ENCODE data around the gene PRICKLE4. TPM values are rescaled to one million over a fixed set of nuclear protein-coding genes. Genes with fewer than 3 reads are reported as not detected.

Gene PRICKLE4
- total RNA-seq, 1 experiment from 2014 or later: 1.6 TPM

GRCh38 chr6:41836660-41837052 lies 56.1 kb downstream of the PRICKLE4 start:
- in situ Hi-C loops (cut with HindIII; ENCODE audit: low pct_unique_long_range_greater_than_20kb, low sequenced_read_pairs): no loop called here
- intact Hi-C loops (cut with micrococcal nuclease; ENCODE audit: unreplicated experiment): no loop called here
- no TSS peak for BruUV-seq (replicated peaks)
- Histone ChIP-seq H3K9me3 (ENCODE audit: control insufficient read depth, insufficient read depth, low read depth, low read length) (no peaks in the 10 kb centered on the region), H3K36me3 (ENCODE audit: control insufficient read depth, insufficient read depth, low read length) (no peaks in the 10 kb centered on the region), H3K4me1 (ENCODE audit: control insufficient read depth, insufficient read depth, low read length) (no peaks in the 10 kb centered on the region), H3K4me3 (ENCODE audit: low read depth in 2 of 2, low read length in 2 of 2) (no peak overlapping the region), H3K27ac (ENCODE audit: low read length) (no peak overlapping the region), H3K27me3 (ENCODE audit: control insufficient read depth, insufficient read depth, low read length) (no peaks in the 10 kb centered on the region)
- DNase-seq (ENCODE audit: low read depth, low spot score) (no peak), ATAC-seq (no peak)
- CTCF ChIA-PET: no interaction called here
- TF ChIP-seq REST (IDR thresholded peaks at IDR 0.05; ENCODE audit: insufficient read depth in 1 of 2, low read depth in 2 of 2, low read length in 1 of 2) (no peak), POLR2AphosphoS5 (IDR thresholded peaks at IDR 0.05; ENCODE audit: low read depth, low read length) (no peak), SIN3A (IDR thresholded peaks at IDR 0.05; ENCODE audit: borderline replicate concordance, insufficient read depth, low read depth, low read length) (no peak)
- TF ChIP-seq, protein P1, sequence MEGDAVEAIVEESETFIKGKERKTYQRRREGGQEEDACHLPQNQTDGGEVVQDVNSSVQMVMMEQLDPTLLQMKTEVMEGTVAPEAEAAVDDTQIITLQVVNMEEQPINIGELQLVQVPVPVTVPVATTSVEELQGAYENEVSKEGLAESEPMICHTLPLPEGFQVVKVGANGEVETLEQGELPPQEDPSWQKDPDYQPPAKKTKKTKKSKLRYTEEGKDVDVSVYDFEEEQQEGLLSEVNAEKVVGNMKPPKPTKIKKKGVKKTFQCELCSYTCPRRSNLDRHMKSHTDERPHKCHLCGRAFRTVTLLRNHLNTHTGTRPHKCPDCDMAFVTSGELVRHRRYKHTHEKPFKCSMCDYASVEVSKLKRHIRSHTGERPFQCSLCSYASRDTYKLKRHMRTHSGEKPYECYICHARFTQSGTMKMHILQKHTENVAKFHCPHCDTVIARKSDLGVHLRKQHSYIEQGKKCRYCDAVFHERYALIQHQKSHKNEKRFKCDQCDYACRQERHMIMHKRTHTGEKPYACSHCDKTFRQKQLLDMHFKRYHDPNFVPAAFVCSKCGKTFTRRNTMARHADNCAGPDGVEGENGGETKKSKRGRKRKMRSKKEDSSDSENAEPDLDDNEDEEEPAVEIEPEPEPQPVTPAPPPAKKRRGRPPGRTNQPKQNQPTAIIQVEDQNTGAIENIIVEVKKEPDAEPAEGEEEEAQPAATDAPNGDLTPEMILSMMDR (IDR thresholded peaks at IDR 0.05): no peak
- POLR2A ChIA-PET: no interaction called here

Other genes starting within 250 kb of the PRICKLE4 start
- 30.4 TPM for gene FOXP4, start 234.4 kb upstream of the PRICKLE4 start, total RNA-seq (2021; ENCODE audit: unreplicated experiment)
- 0.54 TPM for gene MDFI, start 142.3 kb upstream of the PRICKLE4 start, total RNA-seq (2021; ENCODE audit: unreplicated experiment)
- gene TFEB, start 45.2 kb upstream of the PRICKLE4 start, total RNA-seq (2021; ENCODE audit: unreplicated experiment): 13.3 TPM
- gene PGC, start 33.4 kb upstream of the PRICKLE4 start, total RNA-seq (2021; ENCODE audit: unreplicated experiment): 0.18 TPM
- 3.0 TPM for gene FRS3, start 882 bp upstream of the PRICKLE4 start, total RNA-seq (2021; ENCODE audit: unreplicated experiment)
- gene TOMM6, start 6.9 kb downstream of the PRICKLE4 start, total RNA-seq (2021; ENCODE audit: unreplicated experiment): 234 TPM
- gene USP49, start 114.6 kb downstream of the PRICKLE4 start, total RNA-seq (2021; ENCODE audit: unreplicated experiment): 5.4 TPM
- 24.5 TPM for gene MED20, start 140.4 kb downstream of the PRICKLE4 start, total RNA-seq (2021; ENCODE audit: unreplicated experiment)
- gene BYSL, start 140.7 kb downstream of the PRICKLE4 start, total RNA-seq (2021; ENCODE audit: unreplicated experiment): 49.1 TPM
- 36.8 TPM for gene CCND3, start 161.0 kb downstream of the PRICKLE4 start, total RNA-seq (2021; ENCODE audit: unreplicated experiment)

All from Panc1 (cell line).